ENCODE measurements around the gene TYW1.
"Not testable (repeated sequence)": the region's sequence is repeated elsewhere in the genome, so short reads cannot be mapped to it uniquely, and the experiment has no call there.

DNA sequence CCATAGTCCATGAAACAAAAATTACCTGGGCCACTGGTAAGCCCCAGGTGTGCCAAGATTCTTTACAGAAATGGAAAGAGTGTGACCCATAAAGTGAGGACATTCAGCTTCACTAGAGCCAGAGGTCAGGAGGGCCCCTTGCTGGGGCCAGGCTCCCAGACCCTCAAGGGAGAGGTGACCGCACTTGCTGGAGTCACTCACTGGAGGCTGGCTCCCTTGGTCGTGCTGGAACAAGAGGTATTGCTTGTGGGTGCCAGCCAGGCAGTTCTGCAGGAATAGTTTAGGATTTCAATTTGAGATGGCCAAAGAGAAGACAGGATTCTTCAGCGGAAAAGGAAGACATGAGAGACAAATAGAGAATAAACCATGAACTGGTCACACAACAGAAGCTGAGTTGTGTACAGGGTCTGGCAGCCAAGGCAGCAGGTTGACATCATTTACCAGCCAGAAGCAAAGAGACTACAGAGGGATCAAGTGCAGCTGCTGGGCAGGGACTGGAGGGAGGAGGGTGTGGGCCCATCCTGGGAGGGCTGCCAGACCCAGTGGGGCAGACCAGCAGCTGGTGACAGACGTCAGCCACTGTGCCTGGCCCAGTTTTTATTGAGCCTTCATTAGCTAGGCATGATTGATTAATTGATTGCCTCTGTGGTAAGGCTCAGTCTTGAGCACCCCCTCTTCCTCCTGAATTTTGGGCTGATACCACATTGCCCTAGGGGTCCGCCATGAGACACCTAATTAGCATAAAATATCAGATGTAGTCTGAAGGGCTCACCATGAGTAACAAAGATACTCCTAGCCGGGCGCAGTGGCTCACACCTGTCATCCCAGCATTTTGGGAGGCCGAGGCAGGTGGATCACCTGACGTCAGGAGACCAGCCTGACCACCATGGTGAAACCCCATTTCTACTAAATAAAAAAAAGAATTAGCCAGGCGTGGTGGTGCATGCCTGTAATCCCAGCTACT is 40.1 kb downstream of the TYW1 start:
- not testable (repeated sequence) for TF ChIP-seq POLR2A, POLR2AphosphoS5 (IDR thresholded peaks at IDR 0.05)
- TF ChIP-seq, protein P1, sequence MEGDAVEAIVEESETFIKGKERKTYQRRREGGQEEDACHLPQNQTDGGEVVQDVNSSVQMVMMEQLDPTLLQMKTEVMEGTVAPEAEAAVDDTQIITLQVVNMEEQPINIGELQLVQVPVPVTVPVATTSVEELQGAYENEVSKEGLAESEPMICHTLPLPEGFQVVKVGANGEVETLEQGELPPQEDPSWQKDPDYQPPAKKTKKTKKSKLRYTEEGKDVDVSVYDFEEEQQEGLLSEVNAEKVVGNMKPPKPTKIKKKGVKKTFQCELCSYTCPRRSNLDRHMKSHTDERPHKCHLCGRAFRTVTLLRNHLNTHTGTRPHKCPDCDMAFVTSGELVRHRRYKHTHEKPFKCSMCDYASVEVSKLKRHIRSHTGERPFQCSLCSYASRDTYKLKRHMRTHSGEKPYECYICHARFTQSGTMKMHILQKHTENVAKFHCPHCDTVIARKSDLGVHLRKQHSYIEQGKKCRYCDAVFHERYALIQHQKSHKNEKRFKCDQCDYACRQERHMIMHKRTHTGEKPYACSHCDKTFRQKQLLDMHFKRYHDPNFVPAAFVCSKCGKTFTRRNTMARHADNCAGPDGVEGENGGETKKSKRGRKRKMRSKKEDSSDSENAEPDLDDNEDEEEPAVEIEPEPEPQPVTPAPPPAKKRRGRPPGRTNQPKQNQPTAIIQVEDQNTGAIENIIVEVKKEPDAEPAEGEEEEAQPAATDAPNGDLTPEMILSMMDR (IDR thresholded peaks at IDR 0.05): not testable (repeated sequence)
